GM23338 (cell line): ENCODE measurements around the gene ANKRD13B. TPM values are rescaled to one million over a fixed set of nuclear protein-coding genes. Genes with fewer than 3 reads are reported as not detected.

ENCODE experiments used
- ATAC-seq: fragments of 200-7000 bp; cut with Tn5 transposase; 3 replicates; pipeline ENCODE4 v1.9.1; 2020
- DNase-seq: peaks from one replicate; pipeline ENCODE4 v3.0.0-alpha.2; 2015; ENCODE audit warnings: low spot score
- H2AFZ ChIP-seq: fragments of 200-600 bp; sonication (generic); 2 replicates; pipeline ENCODE4 v1.8.0; 2016; ENCODE audit warnings: antibody characterized with exemption, mild to moderate bottlenecking, moderate library complexity
- H3F3A ChIP-seq: fragments of 200-600 bp; sonication (generic); replicated peaks from 2 replicates; pipeline ENCODE4 v1.8.0; 2017; ENCODE audit warnings: antibody characterized with exemption, mixed run types, low read depth
- H3K27ac ChIP-seq: fragments of 200-600 bp; sonication (generic); 2 replicates; pipeline ENCODE4 v1.6.1; 2016; ENCODE audit warnings: low read depth
- H3K27me3 ChIP-seq: fragments of 200-600 bp; sonication (generic); 2 replicates; pipeline ENCODE4 v1.8.0; 2016; ENCODE audit warnings: mild to moderate bottlenecking, mixed run types, moderate library complexity; ENCODE audit not compliant: insufficient read depth
- H3K36me3 ChIP-seq: fragments of 200-600 bp; sonication (generic); 2 replicates; pipeline ENCODE4 v1.8.0; 2016; ENCODE audit warnings: mild to moderate bottlenecking; ENCODE audit not compliant: insufficient read depth
- H3K4me1 ChIP-seq: fragments of 200-600 bp; sonication (generic); 2 replicates; pipeline ENCODE4 v1.8.0; 2016; ENCODE audit warnings: mild to moderate bottlenecking, moderate library complexity; ENCODE audit not compliant: insufficient read depth
- H3K4me2 ChIP-seq: fragments of 200-600 bp; sonication (generic); 2 replicates; pipeline ENCODE4 v1.7.1; 2017; ENCODE audit warnings: mixed run types
- H3K4me3 ChIP-seq: fragments of 200-600 bp; sonication (generic); 2 replicates; pipeline ENCODE4 v1.6.1; 2016; ENCODE audit warnings: mixed run types
- H3K79me2 ChIP-seq: fragments of 200-600 bp; sonication (generic); replicated peaks from 2 replicates; pipeline ENCODE4 v1.8.0; 2017; ENCODE audit warnings: mild to moderate bottlenecking; ENCODE audit not compliant: insufficient read depth
- H3K9me2 ChIP-seq: fragments of 200-600 bp; sonication (generic); 2 replicates; pipeline ENCODE4 v1.8.0; 2017; ENCODE audit not compliant: insufficient read depth
- H4K20me1 ChIP-seq: fragments of 200-600 bp; sonication (generic); replicated peaks from 2 replicates; pipeline ENCODE4 v1.8.0; 2017; ENCODE audit warnings: mild to moderate bottlenecking; ENCODE audit not compliant: insufficient read depth
- H3K27ac Mint-ChIP-seq: 2 replicates; pipeline ENCODE4 v1.8.0; 2020; ENCODE audit warnings: inconsistent platforms, mild to moderate bottlenecking, moderate library complexity, mixed read lengths
- H3K27me3 Mint-ChIP-seq: 3 replicates; pipeline ENCODE4 v1.8.0; 2022; ENCODE audit warnings: low read depth, mild to moderate bottlenecking, moderate library complexity, mixed read lengths, inconsistent platforms; ENCODE audit not compliant: insufficient read depth, poor library complexity
- H3K36me3 Mint-ChIP-seq: 3 replicates; pipeline ENCODE4 v1.8.0; 2021; ENCODE audit warnings: low read depth, mild to moderate bottlenecking, inconsistent platforms, moderate library complexity, mixed read lengths
- H3K4me1 Mint-ChIP-seq: 3 replicates; pipeline ENCODE4 v1.8.0; 2020; ENCODE audit warnings: mild to moderate bottlenecking, inconsistent platforms, mixed read lengths
- H3K4me3 Mint-ChIP-seq: 3 replicates; pipeline ENCODE4 v1.8.0; 2021; ENCODE audit warnings: moderate library complexity, mild to moderate bottlenecking, inconsistent platforms, mixed read lengths
- H3K9me3 Mint-ChIP-seq: 3 replicates; pipeline ENCODE4 v1.8.0; 2020; ENCODE audit warnings: moderate library complexity, mild to moderate bottlenecking, inconsistent platforms, mixed read lengths
- CREB1 ChIP-seq: fragments of 250-450 bp; sonication (Bioruptor Pico); IDR thresholded peaks from 2 replicates; pipeline ENCODE4 v1.5.0; 2020; ENCODE audit warnings: low read depth, mild to moderate bottlenecking, moderate library complexity
- CTCF ChIP-seq, 2 experiments: fragments of 200-600 bp in 1 of 2; sonication (generic) in 1 of 2; conservative IDR thresholded peaks; 2 replicates each; pipeline versions ENCODE4 v1.5.1 to v1.6.1; 2016 to 2017; ENCODE audit warnings: antibody characterized with exemption in 2 of 2, low read depth in 2 of 2, mild to moderate bottlenecking in 2 of 2, moderate library complexity in 1 of 2
- ETS1 ChIP-seq: IDR thresholded peaks from 2 replicates; pipeline ENCODE4 v1.6.1; 2016; ENCODE audit warnings: antibody characterized with exemption
- EZH2 ChIP-seq: fragments of 200-600 bp; sonication (generic); IDR thresholded peaks from one replicate; pipeline ENCODE4 v1.8.0; 2017; ENCODE audit warnings: antibody characterized with exemption, mild to moderate bottlenecking, low read depth; ENCODE audit not compliant: unreplicated experiment
- EZH2phosphoT487 ChIP-seq: fragments of 200-600 bp; sonication (generic); IDR thresholded peaks from one replicate; pipeline ENCODE4 v1.8.1; 2018; ENCODE audit warnings: antibody characterized with exemption; ENCODE audit not compliant: unreplicated experiment
- JUNB ChIP-seq: IDR thresholded peaks from one replicate; pipeline ENCODE4 v1.6.1; 2016; ENCODE audit warnings: antibody characterized with exemption; ENCODE audit not compliant: unreplicated experiment
- NANOG ChIP-seq: IDR thresholded peaks from 2 replicates; pipeline ENCODE4 v1.6.1; 2016; ENCODE audit warnings: antibody characterized with exemption, borderline replicate concordance
- POLR2AphosphoS5 ChIP-seq: IDR thresholded peaks from 2 replicates; pipeline ENCODE4 v1.6.1; 2016; ENCODE audit warnings: antibody characterized with exemption, low read depth
- REST ChIP-seq: IDR thresholded peaks from one replicate; pipeline ENCODE4 v1.6.1; 2018; ENCODE audit warnings: antibody characterized with exemption; ENCODE audit not compliant: unreplicated experiment
- STAT1 ChIP-seq: IDR thresholded peaks from one replicate; pipeline ENCODE4 v1.6.1; 2016; ENCODE audit warnings: antibody characterized with exemption; ENCODE audit not compliant: unreplicated experiment
- ZNF114 ChIP-seq: fragments of 250-450 bp; sonication (Bioruptor Pico); IDR thresholded peaks from 2 replicates; pipeline ENCODE4 v1.5.0; 2020; ENCODE audit warnings: mild to moderate bottlenecking, moderate library complexity
- ZNF331 ChIP-seq: fragments of 250-450 bp; sonication (Bioruptor Pico); IDR thresholded peaks from 2 replicates; pipeline ENCODE4 v1.5.0; 2020; ENCODE audit warnings: low read depth, mild to moderate bottlenecking, moderate library complexity
- ZNF462 ChIP-seq: fragments of 250-450 bp; sonication (Bioruptor Pico); IDR thresholded peaks from 2 replicates; pipeline ENCODE4 v1.5.0; 2020; ENCODE audit warnings: mild to moderate bottlenecking, moderate library complexity
- polyA plus RNA-seq: library from polyadenylated mRNA; unstranded; fragments of >200 nt; fragmentation: Nextera tagmentation; extraction: Ambion mirVana; gene quantifications from 2 replicates; pipeline ENCODE4 v1.2.1, GENCODE V29; 2016
- total RNA-seq: library from RNA; depleted of rRNA; stranded (reverse); fragments of >200 nt; shearing (Covaris generic); gene quantifications from 2 replicates; pipeline ENCODE4 v1.2.3, GENCODE V29; 2014

Gene ANKRD13B
- total and polyA plus RNA-seq, 2 experiments from 2014 or later, result 8.2 to 57.4 TPM

GRCh38 chr17:29620271-29620670 is 27.3 kb downstream of the ANKRD13B start:
- peak; percentile 58 for DNase-seq
- H3K4me2 ChIP-seq, result no peak overlapping the region; the same call in 1 of the 2 replicates

More at GRCh38 chr17:29620271-29620670, 27.3 kb downstream of the ANKRD13B start:
- no peaks in the 10 kb centered on the region for H3K79me2 ChIP-seq
- no peak overlapping the region for H3K27ac ChIP-seq
- H3K4me1 ChIP-seq, result peaks cover 31% of the 10 kb centered on the region
- H3K4me3 ChIP-seq, result no peak overlapping the region
- no peak overlapping the region for H3K27ac Mint-ChIP-seq
- peaks cover 5% of the 10 kb centered on the region; the same call in 1 of the 2 replicates for H4K20me1 ChIP-seq
- no peak overlapping the region for H2AFZ ChIP-seq
- 0 out of 2 replicates have a peak, but pooled peaks cover 4% of the 10 kb centered on the region for H3K9me2 ChIP-seq
- H3K27me3 ChIP-seq, result peaks cover 83% of the 10 kb centered on the region
- no peaks in the 10 kb centered on the region; the same call in 2 of the 3 replicates for H3K36me3 Mint-ChIP-seq
- no peak for TF ChIP-seq REST
- no peak for TF ChIP-seq POLR2AphosphoS5
- TF ChIP-seq ZNF462 (CRISPR knock-in tag), result no peak
- no peak for TF ChIP-seq EZH2
- no peak for TF ChIP-seq CTCF (conservative IDR thresholded peaks at IDR 0.05; ENCODE audit: low read depth in 2 of 2)
- TF ChIP-seq EZH2phosphoT487, result no peak
- TF ChIP-seq ZNF114 (CRISPR knock-in tag), result no peak
- no peak for TF ChIP-seq STAT1
- no peak for TF ChIP-seq ETS1
- TF ChIP-seq JUNB, result no peak
- no peak for TF ChIP-seq NANOG
- no peak for TF ChIP-seq ZNF331
- no peak for TF ChIP-seq CREB1 (CRISPR knock-in tag)
- H3K9me3 Mint-ChIP-seq, result no peaks in the 10 kb centered on the region; the same call in 1 of the 3 replicates
- H3K36me3 ChIP-seq, result no peaks in the 10 kb centered on the region
- no peak for ATAC-seq
- peaks cover 61% of the 10 kb centered on the region for H3K27me3 Mint-ChIP-seq
- no peak overlapping the region; the same call in 2 of the 3 replicates for H3K4me3 Mint-ChIP-seq
- peaks cover 42% of the 10 kb centered on the region for H3K4me1 Mint-ChIP-seq
- peaks cover 4% of the 10 kb centered on the region; the same call in 1 of the 2 replicates for H3F3A ChIP-seq
